Putamen (tissue), 1 donor: ENCODE measurements around the gene SPP2.

ENCODE experiments used
- DNase-seq: peaks from one replicate; pipeline ENCODE4 v3.0.0-alpha.2; 2016; ENCODE audit warnings: low spot score

SPP2 gene

GRCh38 chr2:234038076-234038802 is 12.3 kb upstream of the SPP2 start:
- no peak for DNase-seq

GRCh38 chr2:234044157-234044556 is 6.3 kb upstream of the SPP2 start:
- DNase-seq: no peak

- DNase-seq: no peak
These were observed 4.0 kb upstream of the SPP2 start for GRCh38 chr2:234046521-234046920.

- no peak for DNase-seq
These were observed 3.1 kb upstream of the SPP2 start for GRCh38 chr2:234047361-234047760.

GRCh38 chr2:234048049-234048448 is 2.5 kb upstream of the SPP2 start:
- DNase-seq: no peak

- DNase-seq: no peak
These were observed 1.0 kb downstream of the SPP2 start for GRCh38 chr2:234051374-234052070.

GRCh38 chr2:234058881-234059280 is 8.4 kb downstream of the SPP2 start:
- DNase-seq: no peak

GRCh38 chr2:234060236-234060635 is 9.7 kb downstream of the SPP2 start:
- no peak for DNase-seq

GRCh38 chr2:234061624-234062257 is 11.2 kb downstream of the SPP2 start:
- DNase-seq: no peak

GRCh38 chr2:234066587-234066986 is 16.1 kb downstream of the SPP2 start:
- DNase-seq: no peak

GRCh38 chr2:234071664-234072063 is 21.2 kb downstream of the SPP2 start:
- no peak for DNase-seq

- no peak for DNase-seq
These were observed 22.0 kb downstream of the SPP2 start for GRCh38 chr2:234072454-234072853.

- DNase-seq: no peak
These were observed 24.4 kb downstream of the SPP2 start for GRCh38 chr2:234074751-234075517.

- DNase-seq: no peak
These were observed 25.0 kb downstream of the SPP2 start for GRCh38 chr2:234075518-234075915.

- no peak for DNase-seq
These were observed 25.4 kb downstream of the SPP2 start for GRCh38 chr2:234075947-234076346.

- no peak for DNase-seq
These were observed 25.9 kb downstream of the SPP2 start for GRCh38 chr2:234076451-234076850.

- no peak for DNase-seq
These were observed 27.6 kb downstream of the SPP2 start for GRCh38 chr2:234078129-234078528.

- no peak for DNase-seq
These were observed 31.7 kb downstream of the SPP2 start for GRCh38 chr2:234081970-234082822.

GRCh38 chr2:234083572-234084348 is 33.3 kb downstream of the SPP2 start:
- DNase-seq: no peak

GRCh38 chr2:234091432-234091879 is 41.0 kb downstream of the SPP2 start:
- no peak for DNase-seq

GRCh38 chr2:234091883-234092282 is 41.4 kb downstream of the SPP2 start:
- no peak for DNase-seq
